Right lobe of liver (tissue), 4 donors: Measurements from ENCODE around the gene ANKRD63.

ENCODE experiments used
- CTCF ChIP-seq, 4 donors: fragments of 200-600 bp in 3 of 4; fragments of 450-650 bp in 1 of 4; IDR thresholded peaks; one replicate each; pipeline versions ENCODE4 v1.5.1 to v1.8.0; 2016 to 2022; ENCODE audit warnings: antibody characterized with exemption in 4 of 4, mild to moderate bottlenecking in 2 of 4
- POLR2A ChIP-seq: fragments of 450-650 bp; IDR thresholded peaks from one replicate; pipeline ENCODE4 v1.6.1; 2017; ENCODE audit warnings: antibody characterized with exemption, mild to moderate bottlenecking
- donor health status: DM: no; HTN: no; CAD: no.
- donor health status: DM: no; HTN: no; CAD: no.
- donor health status: DM: no; HTN: yes; CAD: no.

- TF ChIP-seq POLR2A (no peak), CTCF (IDR thresholded peaks at IDR 0.05) (no peak)
These were observed 9.4 kb downstream of the ANKRD63 start for GRCh38 chr15:40273428-40273827.
